Measurements from ENCODE around the gene GPR21. TPM values are rescaled to one million over a fixed set of nuclear protein-coding genes. Genes with fewer than 3 reads are reported as not detected.
A peak's percentile ranks its signal among the peaks of the same experiment; 100 is the strongest.

The GPR21 gene
- total and polyA plus RNA-seq, 2 donors (not counting 3 experiments of a cell fraction or from before 2014, with no cell fraction given) = 0.36 to 2.7 TPM

GRCh38 chr9:122998448-122998847 is 35.0 kb upstream of the GPR21 start:
- no peak overlapping the region for H3K4me2 ChIP-seq (ENCODE audit: insufficient read depth, low read length)
- no peak overlapping the region for H3K9ac ChIP-seq (replicated peaks; ENCODE audit: extremely low read depth, insufficient read depth, low read length)
- no peak for FAIRE-seq
- ChIA-PET POLR2A (no interaction called here), CTCF (interaction anchor here (1.5 kb wide), 1 partner anchor 227 kb away, joined by 3 read pairs; no protein-coding TSS in a partner anchor)
- DNase-seq (ENCODE audit: low read depth, low spot score) = no peak
- no peak overlapping the region for H3K4me3 ChIP-seq (replicated peaks in 1 of 3; ENCODE audit: insufficient read depth in 1 of 3, low read depth in 1 of 3, low read length in 3 of 3)
- dilution Hi-C loops (cut with MboI; ENCODE audit: extremely low pct_ligation_motif_present, low sequenced_read_pairs) (no loop called here), intact Hi-C loops (cut with micrococcal nuclease) (no loop called here)
- no peaks in the 10 kb centered on the region for H3K9me3 ChIP-seq (replicated peaks; ENCODE audit: control insufficient read depth, insufficient read depth, low read length)
- H3K27ac ChIP-seq (ENCODE audit: insufficient read depth, low read depth, low read length) = no peak overlapping the region
- peaks cover 21% of the 10 kb centered on the region for H3K4me1 ChIP-seq (ENCODE audit: control insufficient read depth, extremely low read depth, insufficient read depth, low read length)
- H2AFZ ChIP-seq (ENCODE audit: low read depth, low read length) = no peak overlapping the region
- no TSS peak for BruUV-seq (replicated peaks)
- H3K9me1 ChIP-seq (replicated peaks; ENCODE audit: control insufficient read depth, extremely low read depth, insufficient read depth, low read length) = no peaks in the 10 kb centered on the region
- no peaks in the 10 kb centered on the region for H4K20me1 ChIP-seq (replicated peaks; ENCODE audit: control insufficient read depth, extremely low read depth, insufficient read depth, low read length)
- no peaks in the 10 kb centered on the region for H3K79me2 ChIP-seq (ENCODE audit: control insufficient read depth, insufficient read depth, low read length)
- H3K27me3 ChIP-seq (ENCODE audit: control insufficient read depth in 2 of 2, insufficient read depth in 2 of 2, low read length in 2 of 2) = no peaks in the 10 kb centered on the region
- peaks cover 0 to 2% of the 10 kb centered on the region in 2 experiments for H3K36me3 ChIP-seq (ENCODE audit: control insufficient read depth in 2 of 2, extremely low read depth in 1 of 2, insufficient read depth in 2 of 2, low read length in 2 of 2)
- TF ChIP-seq POLR2A (IDR thresholded peaks at IDR 0.05; ENCODE audit: low read depth, low read length) (no peak), POLR2AphosphoS5 (IDR thresholded peaks at IDR 0.05; ENCODE audit: insufficient read depth, low read depth, low read length) (no peak)

GRCh38 chr9:123000371-123001068 is 32.9 kb upstream of the GPR21 start:
- H3K36me3 ChIP-seq (ENCODE audit: control insufficient read depth in 2 of 2, extremely low read depth in 1 of 2, insufficient read depth in 2 of 2, low read length in 2 of 2) = peaks cover 0 to 2% of the 10 kb centered on the region in 2 experiments
- peaks cover 28% of the 10 kb centered on the region for H3K4me1 ChIP-seq (ENCODE audit: control insufficient read depth, extremely low read depth, insufficient read depth, low read length)
- intact Hi-C loops (cut with micrococcal nuclease) (no loop called here), dilution Hi-C loops (cut with MboI; ENCODE audit: extremely low pct_ligation_motif_present, low sequenced_read_pairs) (no loop called here)
- no peaks in the 10 kb centered on the region for H3K27me3 ChIP-seq (ENCODE audit: control insufficient read depth in 2 of 2, insufficient read depth in 2 of 2, low read length in 2 of 2)
- H3K79me2 ChIP-seq (ENCODE audit: control insufficient read depth, insufficient read depth, low read length) = no peaks in the 10 kb centered on the region
- H3K9me1 ChIP-seq (replicated peaks; ENCODE audit: control insufficient read depth, extremely low read depth, insufficient read depth, low read length) = no peaks in the 10 kb centered on the region
- peak overlapping the region; percentile 35 for H3K27ac ChIP-seq (ENCODE audit: insufficient read depth, low read depth, low read length)
- DNase-seq (ENCODE audit: low read depth, low spot score) (peak; percentile 63), FAIRE-seq (peak; percentile 49)
- H3K4me3 ChIP-seq (replicated peaks in 1 of 3; ENCODE audit: insufficient read depth in 1 of 3, low read depth in 1 of 3, low read length in 3 of 3) = no peak overlapping the region
- no peaks in the 10 kb centered on the region for H4K20me1 ChIP-seq (replicated peaks; ENCODE audit: control insufficient read depth, extremely low read depth, insufficient read depth, low read length)
- H2AFZ ChIP-seq (ENCODE audit: low read depth, low read length) = no peak overlapping the region
- H3K9me3 ChIP-seq (replicated peaks; ENCODE audit: control insufficient read depth, insufficient read depth, low read length) = no peaks in the 10 kb centered on the region
- peak overlapping the region; percentile 60 for H3K4me2 ChIP-seq (ENCODE audit: insufficient read depth, low read length)
- POLR2A ChIA-PET = no interaction called here
- no TSS peak for BruUV-seq (replicated peaks)
- H3K9ac ChIP-seq (replicated peaks; ENCODE audit: extremely low read depth, insufficient read depth, low read length) = no peak overlapping the region
- CTCF ChIA-PET = interaction anchor here (1.2 kb wide), 1 partner anchor 9 kb away, joined by 5 read pairs; no protein-coding TSS in a partner anchor
- TF ChIP-seq EZH2 (IDR thresholded peaks at IDR 0.05; ENCODE audit: borderline replicate concordance, low read depth, low read length, severe bottlenecking) (no peak), CTCF (IDR thresholded peaks at IDR 0.05; ENCODE audit: extremely low read depth in 1 of 2, insufficient read depth in 1 of 2, low read depth in 1 of 2, low read length in 2 of 2) (no peak), MYC (IDR thresholded peaks at IDR 0.05; ENCODE audit: low read depth, low read length) (no peak), GATA2 (IDR thresholded peaks at IDR 0.05; ENCODE audit: insufficient read depth, insufficient read length, low read depth, low read length) (peak; percentile 53), JUN (IDR thresholded peaks at IDR 0.05; ENCODE audit: borderline replicate concordance, insufficient read depth, insufficient read length, low read depth) (peak; percentile 56)

Data from endothelial cell of umbilical vein (primary cell).